HG02981 (cell line): Measurements from ENCODE around the gene NOP14.
"Not testable (repeated sequence)": the region's sequence is repeated elsewhere in the genome, so short reads cannot be mapped to it uniquely, and the experiment has no call there.

Experiments used
- ATAC-seq: cut with Tn5 transposase; IDR thresholded peaks from one replicate; pipeline ENCODE4 v1.9.1; 2021; ENCODE audit warnings: mild to moderate bottlenecking, moderate library complexity; ENCODE audit not compliant: unreplicated experiment

Gene NOP14

DNA sequence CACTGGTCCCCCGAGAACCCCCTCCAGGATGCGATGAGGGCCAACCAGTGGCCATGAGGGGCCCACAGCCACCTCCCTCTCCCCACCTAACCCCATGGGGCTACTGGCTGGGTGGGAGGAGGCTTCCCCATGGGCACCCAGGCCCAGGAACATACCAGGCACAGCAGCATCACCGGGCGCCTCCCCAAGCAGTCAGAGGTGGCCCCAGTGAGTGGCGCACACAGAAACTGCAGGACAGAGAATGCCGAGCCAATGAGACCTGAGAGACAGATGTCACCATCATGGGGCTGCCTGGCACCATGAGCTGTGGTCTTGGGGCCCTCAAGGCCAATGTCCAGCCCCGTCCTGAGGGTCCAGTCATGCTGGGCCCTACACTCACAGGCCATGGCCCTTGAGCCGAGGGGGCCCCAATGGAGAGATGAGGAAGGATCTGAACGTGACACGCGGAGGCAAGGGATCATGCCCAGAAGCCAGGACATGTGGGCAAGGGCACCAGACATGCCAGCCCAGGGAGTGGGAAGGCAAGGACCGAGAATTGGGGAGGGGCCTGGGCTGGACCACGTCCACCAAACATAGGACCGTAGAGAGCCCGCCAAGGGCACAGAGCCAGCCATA is 30.1 kb downstream of the NOP14 start:
- no peak for ATAC-seq

DNA sequence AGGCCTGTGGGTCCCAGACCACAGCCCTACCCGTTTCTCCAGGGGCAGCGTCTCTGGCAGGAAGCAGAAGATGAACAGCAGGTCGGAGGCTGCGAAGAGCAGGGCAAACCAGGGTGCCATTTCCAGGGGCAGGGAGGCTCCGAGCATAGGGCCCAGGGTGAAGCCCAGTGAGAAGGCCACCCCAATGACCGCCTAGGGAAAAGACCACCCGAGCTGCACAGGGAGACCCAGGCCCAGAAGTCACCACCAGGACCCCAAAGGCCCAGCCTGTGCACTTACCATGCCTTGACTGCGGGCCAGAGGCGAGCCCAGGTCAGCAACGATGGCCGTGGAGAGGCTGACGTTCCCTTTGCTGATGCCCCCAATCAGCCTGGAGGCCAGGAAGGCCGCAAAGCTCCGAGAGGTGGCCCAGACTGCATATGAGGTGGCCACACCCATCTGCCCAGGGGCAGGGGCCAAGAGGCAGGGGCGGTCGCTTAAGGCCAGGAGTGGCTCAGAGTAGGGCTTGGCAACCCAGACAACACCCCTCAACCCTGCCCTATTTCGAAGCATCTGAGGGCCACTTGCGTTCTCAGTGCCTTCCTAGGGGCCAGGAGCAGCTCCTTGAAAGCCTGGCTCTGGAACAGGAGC is 30.8 kb downstream of the NOP14 start:
- ATAC-seq = no peak

DNA sequence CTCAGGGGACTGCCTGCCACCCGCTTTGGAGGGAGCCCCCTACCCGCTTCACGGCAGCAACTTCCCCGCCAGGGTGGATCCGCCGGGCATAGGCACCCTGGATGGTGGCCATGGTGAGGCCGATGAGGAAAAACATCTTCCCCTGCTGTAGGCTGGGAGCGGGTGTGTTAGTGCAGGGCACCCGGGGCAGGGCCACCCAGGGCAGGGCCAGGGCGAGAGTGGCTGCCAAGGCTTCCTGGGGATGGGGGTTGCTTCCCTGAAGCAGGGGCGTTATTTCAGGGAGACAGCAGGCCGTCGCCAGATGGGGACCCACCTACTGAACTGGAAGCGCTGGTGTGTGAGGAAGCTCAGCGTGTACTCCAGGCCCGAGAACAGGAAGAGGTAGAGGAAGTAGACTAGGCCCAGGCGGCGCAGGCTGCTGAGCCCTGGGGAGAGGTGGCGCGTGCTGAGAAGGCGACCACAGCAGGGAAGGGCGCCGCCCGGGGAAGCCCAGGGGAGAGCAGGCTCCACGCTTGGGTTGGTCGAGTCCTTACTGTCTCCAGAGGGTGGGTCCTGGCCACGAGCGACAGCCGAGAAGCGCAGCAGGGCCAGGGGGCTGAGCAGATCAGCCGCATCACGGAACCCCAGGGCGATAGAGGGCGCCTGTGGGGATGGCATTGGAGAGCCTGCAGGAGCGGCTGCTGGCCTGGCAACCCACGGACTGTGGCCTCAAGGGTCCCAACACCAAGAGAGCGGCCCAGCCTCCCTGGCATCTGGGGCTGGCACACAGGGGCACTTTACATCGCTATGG is 31.5 kb downstream of the NOP14 start:
- ATAC-seq = peak; percentile 35

DNA sequence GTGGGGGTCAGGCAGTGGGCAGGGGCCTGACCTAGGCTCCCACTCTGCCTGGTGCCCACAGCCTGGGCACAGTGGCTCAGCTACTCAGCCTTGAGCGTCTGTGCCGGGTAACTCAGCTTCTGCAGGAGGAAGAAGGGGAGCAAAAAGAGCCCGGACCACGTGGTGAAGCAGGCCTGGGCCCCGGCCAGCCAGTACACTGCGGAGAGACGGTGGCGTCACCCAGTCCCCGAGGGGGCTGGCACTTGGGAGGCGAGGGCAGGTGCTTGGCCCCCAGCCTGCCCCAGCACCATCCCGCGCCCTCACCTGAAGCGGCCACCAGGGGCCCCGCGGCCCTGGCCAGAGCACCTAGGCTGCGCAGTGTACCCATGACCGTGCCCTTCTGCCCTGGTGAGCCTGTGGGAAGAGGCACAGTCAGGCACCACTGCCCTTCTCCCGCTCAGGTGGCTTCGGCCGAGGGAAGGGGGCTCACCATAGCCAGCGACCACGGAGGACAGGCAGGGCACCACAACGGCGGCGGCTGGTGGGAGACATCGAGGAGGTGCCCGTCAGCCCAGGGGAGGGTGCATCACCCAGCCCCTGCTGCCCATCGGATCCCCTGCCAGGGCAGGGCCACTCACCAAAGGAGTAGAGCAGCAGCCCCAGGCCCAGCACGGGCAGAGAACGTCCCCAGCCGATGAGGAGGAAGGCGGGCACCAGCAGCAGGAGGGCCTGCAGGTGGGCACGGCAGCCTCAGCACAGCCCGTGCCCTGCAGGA is 32.3 kb downstream of the NOP14 start:
- no peak for ATAC-seq

DNA sequence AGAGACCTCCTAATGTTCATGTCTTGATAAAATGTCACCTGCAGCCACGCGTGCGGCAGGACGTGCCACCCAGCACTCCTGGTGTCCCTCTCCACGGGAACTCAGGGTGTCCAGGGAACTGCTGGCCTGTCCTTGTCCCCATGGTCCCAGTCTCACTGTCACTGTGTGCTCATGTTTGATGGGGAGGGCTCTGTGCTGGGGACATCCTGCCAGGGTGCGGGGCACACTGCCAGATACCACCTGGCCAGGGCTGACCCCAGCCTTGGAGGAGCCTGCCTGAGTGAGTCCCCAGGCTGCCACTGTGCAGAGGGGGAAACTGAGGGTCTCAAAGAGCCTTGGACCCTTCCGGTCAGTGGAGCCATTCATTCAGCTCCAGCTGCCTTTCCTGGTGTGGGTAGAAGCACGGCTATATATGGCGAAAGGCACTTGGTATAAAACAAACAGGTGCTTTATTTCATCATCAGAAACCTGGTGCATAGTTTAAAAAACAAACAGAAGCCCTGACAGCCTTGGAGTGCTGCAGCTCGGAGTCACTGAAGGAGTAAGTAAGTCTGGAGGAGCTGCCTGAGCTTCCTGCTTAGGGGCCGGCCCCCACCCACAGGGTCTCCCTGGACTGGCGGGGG is 33.0 kb downstream of the NOP14 start:
- no peak for ATAC-seq

DNA sequence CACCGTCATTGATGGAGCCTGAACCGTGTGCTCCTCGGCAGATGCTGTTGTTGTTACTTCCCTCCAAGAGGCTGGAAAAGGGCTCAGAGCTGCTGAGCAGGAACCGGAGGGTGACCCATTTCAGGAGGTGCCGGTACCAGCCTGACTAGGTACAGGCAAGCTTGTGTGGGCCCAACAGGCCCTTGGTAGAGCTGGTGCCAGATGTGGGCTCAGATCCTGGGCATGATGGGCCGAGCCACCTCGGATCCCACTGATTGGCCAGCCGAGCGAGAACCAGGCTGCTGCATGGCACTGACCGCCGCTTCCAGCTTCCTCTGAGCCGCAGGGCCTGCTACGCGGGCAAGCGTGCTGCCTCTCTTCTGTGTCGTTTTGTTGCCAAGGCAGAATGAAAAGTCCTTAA is 33.7 kb downstream of the NOP14 start:
- ATAC-seq = no peak

DNA sequence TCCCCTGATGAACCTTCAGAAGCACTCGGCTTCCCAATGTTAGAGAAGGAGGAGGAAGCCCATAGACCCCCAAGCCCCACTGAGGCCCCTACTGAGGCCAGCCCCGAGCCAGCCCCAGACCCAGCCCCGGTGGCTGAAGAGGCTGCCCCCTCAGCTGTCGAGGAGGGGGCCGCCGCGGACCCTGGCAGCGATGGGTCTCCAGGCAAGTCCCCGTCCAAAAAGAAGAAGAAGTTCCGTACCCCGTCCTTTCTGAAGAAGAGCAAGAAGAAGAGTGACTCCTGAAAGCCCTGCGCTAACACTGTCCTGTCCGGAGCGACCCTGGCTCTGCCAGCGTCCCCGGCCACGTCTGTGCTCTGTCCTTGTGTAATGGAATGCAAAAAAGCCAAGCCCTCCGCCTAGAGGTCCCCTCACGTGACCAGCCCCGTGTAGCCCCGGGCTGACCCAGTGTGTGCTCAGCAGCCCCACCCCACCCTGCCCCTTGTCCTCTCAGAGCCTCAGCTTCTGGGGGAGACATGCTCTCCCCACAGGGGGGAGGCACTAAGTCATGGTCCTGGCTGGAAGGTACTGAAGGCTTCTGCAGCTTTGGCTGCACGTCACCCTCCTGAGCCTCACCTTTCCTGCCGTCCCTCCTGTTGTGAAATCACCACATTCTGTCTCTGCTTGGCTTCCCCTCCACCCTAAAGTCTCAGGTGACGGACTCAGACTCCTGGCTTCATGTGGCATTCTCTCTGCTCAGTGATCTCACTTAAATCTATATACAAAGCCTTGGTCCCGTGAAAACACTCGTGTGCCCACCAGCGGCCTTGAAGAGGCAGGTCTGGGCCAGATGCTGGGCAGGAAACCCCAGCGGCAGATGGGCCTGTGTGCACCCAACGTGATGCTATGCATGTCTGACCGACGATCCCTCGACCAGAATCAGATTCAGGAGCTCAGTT is 34.7 kb downstream of the NOP14 start:
- ATAC-seq = no peak

DNA sequence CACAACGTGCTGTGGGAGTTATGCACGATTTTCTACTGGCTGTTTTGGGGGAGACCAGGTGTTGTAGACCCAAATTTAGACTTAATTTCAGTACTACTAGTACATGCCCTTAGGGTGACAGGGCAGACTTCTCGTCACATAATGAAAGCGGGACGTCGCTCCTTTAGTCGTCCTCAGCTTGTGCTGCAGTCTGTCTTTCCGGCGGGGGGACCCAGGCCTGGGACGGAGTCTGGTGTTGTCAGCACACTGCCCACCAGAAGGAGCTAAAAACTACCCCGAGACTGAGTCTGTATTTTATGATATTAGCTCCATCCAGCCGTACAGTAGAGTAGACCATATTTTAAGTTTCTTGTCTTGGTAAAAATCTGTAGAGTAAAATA is 35.5 kb downstream of the NOP14 start:
- ATAC-seq = no peak

DNA sequence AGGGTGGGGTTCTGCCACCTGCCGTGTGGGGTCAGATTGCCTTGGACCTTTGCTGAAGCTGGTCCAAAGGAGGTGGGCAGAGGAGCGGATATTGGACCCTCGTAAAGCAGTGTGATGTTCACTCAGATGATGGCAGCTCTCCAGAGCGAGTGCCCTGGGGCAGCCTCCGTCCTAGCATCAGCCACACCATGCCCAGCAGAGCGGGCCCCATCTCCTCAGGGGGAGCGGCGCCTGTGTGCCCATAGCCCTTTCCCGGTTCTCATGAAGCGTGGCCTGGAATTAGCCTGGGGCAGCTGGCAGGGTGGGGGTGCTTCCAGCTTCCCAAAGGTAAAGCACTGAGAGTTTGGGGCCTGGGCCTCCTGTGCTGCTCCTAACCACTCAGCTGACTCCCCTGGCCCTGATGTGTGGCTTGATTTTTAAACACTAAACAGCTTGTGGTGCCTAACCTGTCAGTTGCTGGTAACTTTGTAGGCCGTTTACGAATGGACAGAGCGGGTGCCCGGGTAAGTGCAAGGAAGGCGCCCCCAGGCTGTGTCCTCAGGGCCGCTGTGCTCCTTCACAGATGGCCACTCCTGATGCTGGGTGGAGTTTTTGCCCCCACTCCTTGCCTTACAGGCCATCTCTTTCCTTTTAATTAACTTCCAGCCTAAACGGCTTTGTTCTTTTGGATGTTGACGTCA is 36.0 kb downstream of the NOP14 start:
- no peak for ATAC-seq

DNA sequence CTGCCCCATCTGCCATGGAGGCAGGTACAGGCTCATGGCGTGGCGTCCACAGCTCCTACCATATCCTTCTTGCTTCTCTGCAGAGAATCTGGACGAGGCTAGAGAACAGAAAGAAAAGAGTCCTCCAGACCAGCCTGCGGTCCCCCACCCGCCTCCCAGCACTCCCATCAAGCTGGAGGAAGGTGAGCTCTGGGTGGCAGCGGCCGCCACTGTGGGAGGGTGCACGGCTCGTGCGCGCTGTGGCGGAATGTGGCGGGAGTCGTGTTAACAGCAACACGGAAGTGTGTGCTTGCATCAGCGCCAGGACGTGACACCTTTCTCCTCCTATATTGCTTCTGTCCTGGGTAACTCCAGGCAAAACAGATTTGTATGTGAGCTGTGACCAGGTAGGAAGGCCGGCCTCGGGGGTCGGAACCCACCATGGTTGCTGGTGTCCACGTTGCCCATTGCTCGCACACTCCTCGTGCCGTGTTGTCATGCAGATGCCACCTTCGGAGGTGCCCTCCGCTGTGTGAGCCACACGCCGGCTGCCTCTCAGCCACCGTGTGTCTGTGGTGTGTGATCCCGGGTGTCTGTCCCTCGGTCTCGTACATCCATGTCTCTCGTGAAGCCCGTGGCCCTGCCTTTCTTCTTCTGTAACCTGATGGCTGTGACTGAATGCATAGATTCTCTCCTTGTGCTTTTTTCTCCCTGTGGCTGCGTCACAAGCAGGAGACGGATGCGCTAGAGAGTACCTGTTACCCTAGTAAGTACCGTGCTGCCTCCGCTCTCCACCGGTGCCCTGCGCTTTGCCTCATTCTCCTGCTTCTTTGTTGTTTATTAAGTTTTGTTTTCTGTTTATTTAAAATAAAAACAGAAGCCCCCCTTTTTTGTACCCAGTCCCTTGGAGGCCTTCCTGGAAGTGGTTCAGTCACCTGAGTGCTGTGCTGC is 37.0 kb downstream of the NOP14 start:
- ATAC-seq = no peak

DNA sequence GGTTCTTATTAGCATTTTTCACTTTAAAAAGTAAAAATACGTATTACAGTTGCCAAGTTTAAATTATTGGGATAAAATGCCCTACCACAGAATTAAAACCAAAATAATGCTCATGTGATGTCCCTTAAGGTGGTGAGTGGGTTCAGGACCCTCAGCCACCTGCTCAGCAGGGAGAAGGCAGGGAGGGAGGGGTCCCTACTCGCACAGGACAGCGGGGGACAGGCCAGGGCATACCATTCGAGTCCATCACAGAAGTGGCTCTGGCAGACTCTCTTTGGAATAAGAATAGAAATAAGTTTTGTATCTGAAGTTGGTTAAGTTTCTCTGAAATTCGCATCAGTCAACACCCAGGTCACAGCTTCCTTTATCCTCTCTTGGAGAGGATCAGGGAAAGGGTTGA is 37.7 kb downstream of the NOP14 start:
- ATAC-seq = no peak

DNA sequence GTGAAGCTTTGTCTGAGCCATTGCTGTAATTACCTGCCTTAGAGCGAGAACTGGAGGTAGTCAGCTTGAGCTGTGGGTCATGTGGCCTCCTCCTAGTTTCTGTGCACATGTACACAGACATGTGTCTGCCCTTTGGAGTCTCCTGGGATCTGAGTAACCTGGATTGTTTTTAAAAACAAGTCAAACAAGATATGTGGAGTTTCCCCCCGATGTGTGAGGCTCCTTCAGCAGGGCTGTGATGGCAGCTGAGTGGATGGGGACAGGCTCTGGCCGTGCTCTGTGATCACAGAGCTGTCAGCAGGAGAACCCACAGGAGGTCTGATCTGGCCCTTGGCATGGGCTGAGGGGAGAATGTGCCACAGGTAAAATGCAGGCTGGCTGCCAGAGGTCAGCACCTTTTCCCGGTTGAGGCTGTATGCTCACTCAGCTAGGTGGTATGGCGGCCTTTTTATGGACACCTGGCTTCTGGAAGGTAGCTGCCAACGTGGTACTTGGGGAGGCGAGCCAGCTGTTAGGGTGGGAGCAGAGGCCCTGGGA is 38.4 kb downstream of the NOP14 start:
- no peak for ATAC-seq

DNA sequence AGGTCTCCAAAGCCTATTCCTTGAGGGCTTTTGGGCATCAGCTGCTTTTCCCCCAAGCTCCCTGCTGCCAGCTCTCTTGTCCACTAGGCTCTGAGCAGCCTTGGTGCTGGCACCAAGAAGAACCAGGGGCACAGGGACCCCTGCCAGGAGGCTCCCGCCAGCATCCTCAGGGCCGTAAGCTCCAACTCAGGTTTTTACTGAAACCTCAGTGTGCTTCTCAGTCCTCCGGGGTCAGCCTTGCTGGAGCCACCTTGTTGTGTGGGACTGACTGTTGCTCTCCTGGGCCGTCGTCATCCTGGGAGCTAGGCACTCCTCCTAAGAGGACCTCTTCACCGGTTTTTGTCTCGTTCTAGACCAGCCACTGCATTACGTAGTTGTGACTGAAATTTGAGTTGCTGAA is 38.9 kb downstream of the NOP14 start:
- no peak for ATAC-seq

DNA sequence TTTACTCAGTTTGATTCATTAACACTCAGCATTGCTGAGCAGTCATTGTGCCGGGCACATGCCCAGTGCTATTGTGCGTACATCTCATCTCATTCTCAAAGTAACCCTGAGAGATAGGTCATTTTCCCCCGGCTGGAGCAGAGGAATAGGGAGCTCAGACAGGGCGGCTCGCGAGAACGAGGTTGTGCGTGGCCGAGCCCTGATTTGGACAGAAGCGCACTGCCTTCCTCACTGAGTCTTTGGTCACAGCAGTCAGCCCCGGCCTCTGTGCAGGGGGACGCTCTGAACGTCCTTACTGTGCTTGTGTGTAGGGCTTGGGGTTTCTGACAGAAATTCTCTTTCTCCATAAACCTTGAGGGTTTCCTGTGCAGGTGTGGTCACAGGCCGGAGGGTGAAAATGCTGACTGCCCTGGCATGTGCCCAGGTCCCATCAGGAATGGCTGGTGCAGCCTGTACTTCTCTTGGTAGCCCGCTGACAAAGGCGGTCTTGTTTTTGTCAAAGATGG is 39.5 kb downstream of the NOP14 start:
- ATAC-seq = no peak

DNA sequence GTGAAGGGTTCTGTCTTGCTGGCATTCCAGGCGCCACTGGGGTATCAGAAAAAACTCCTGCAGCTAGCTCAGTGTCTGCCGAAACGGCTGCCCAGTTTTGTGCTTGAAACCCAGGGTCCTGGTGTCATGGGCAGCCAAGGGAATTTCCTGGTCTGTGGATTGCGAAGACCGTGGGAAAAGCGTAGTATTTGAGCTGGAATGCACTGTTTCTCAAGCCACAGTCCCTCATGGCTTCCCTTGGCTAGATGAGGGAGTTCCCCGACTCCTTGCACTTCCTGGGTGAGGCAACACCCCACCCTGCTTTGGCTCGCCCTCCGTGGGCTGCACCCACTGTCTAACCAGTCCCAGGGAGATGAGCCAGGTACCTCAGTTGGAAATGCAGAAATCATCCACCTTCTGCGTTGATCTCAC is 40.1 kb downstream of the NOP14 start:
- no peak for ATAC-seq

DNA sequence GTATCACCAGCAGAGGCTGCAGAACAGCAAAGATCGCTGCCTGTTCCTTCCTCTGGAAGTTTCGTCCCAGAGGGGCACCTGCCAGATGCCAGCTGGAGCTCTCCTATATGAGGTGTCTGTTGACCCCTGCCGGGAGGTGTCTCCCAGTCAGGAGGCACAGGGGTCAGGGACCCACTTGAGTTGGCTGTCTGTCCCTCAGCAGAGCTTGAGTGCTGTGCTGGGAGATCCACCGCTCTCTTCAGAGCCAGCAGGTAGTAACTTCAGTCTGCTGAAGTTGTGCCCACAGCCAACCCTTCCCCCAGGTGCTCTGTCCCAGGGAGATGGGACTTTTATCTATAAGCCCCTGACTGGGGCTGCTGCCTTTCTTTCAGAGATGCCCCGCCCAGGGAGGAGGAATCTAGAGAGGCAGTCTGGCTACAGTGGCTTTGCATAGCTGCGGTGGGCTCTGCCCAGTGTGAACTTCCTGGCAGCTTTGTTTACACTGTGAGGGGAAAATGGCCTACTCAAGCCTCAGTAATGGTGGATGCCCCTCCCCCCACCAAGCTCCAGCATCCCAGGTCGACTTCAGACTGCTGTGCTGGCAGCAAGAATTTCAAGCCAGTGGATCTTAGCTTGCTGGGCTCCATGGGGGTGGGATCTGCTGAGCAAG is 40.6 kb downstream of the NOP14 start:
- ATAC-seq = not testable (repeated sequence)

DNA sequence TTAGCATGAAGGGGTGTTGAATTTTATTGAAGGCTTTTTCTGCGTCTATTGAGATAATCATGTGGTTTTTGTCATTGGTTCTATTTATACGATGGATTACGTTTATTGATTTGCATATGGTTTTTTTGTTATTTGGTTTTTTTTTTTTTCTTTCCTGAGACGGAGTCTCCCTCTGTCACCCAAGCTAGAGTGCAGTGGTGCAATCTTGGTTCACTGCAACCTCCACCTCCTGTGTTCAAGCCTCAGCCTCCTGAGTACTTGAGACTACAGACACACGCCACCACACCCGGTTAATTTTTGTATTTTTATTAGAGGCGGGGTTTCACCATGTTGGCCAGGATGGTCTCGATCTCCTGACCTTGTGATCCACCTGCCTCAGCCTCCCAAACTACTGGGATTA is 44.5 kb downstream of the NOP14 start:
- ATAC-seq = not testable (repeated sequence)
